Measurements from ENCODE around the gene EFNA5.

GRCh38 chr5:107426209-107426608, 244.5 kb downstream of the EFNA5 start:
- TF ChIP-seq CTCF (IDR thresholded peaks at IDR 0.05) (no peak), POLR2A (IDR thresholded peaks at IDR 0.05) (no peak)

All from lower leg skin (tissue), 3 donors.